ENCODE data around the gene CSPG4.
"Not testable (repeated sequence)": the region's sequence is repeated elsewhere in the genome, so short reads cannot be mapped to it uniquely, and the experiment has no call there.

Gene CSPG4

GRCh38 chr15:75723847-75724660, 11.4 kb upstream of the CSPG4 start:
- peak; percentile 42 for DNase-seq

DNA sequence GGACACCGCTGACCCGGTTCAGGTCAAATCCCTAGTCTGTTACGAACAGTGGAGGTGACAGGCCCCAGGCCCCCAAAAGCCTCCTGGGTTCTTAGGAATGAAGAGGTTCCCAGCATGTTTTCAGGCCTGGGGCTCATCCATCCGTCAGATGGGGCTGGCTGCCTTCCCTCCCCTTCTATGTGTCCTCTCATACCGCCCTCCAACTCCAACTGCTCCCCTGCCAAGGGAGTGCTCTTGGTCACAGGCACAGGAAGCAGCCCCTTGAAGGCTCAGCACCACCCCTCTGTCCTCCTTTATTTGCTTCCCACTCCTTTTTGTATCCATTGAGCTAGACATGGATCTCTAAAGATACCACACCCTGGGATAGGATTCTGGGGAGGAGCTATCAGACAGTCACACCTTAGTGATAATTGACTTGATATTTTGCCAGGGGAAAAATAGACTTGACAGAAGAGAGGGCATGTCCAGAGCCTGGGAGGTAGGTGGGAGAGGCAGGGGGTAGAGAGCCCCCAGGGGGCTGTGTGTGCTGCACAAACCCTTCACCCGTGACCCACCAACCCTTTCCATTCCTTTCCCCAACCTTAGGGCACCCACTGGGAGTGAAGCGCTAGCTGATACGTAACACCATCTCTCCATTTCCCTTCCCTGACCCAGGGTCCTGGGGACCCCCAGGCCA, 10.7 kb upstream of the CSPG4 start:
- no peak for DNase-seq

GRCh38 chr15:75721923-75722870, 9.5 kb upstream of the CSPG4 start:
- DNase-seq: no peak

DNA sequence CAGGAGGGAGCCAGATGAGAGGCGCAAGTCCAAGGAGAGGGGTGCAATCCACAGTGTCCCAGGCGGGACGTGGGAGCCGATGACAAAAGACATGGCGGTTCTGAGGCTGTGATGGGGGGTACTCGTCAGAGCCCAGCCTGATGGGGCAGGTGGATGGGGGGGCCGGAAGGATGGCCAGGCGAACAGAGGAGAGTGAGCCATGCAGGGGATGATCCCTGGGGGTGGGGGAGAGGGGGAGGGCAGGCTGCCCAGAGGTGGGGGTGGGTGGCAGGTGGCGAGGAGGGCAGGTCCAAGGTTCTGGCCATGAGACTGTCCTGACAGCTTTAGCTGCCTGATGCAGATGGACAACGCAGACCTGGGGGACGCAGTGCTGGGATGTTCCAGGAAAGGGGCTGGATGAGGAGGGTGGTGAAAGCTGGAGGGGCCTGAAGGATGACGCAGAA, 8.9 kb upstream of the CSPG4 start:
- DNase-seq: no peak

DNA sequence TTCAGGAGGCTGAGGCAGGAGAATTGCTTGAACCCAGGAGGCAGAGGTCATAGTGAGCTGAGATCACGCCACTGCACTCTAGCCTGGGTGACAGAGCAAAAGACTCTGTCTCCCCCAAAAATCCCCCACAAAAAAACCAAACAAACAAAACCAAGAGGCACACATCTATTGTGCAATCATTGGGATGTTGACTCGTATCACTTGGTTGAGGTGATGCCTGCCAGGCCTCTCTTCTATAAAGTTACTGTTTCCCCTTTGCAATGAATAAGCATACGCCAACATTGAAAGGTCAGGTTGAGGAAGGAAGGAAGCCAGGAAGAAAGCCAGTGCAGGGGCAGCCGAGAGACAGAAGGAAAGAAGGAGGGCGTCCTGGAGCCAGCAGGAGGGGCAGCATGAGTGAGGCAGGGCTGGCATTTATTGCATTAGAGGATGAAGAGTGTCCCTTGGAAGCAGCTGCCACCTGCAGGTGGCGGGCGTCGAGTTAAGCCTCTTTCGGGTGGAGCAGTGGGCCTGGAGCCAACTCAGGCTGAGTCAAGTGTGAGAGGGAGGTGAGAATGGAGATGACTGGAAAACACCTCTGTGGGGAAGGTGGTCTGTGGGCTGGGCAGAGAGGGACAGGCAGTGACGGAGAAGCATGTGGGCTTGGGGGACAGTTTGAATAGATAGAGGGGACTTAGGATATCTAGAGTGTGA, 8.3 kb upstream of the CSPG4 start:
- DNase-seq: peak; percentile 69

- DNase-seq: no peak
Measured at GRCh38 chr15:75720297-75720696, 7.6 kb upstream of the CSPG4 start.

DNA sequence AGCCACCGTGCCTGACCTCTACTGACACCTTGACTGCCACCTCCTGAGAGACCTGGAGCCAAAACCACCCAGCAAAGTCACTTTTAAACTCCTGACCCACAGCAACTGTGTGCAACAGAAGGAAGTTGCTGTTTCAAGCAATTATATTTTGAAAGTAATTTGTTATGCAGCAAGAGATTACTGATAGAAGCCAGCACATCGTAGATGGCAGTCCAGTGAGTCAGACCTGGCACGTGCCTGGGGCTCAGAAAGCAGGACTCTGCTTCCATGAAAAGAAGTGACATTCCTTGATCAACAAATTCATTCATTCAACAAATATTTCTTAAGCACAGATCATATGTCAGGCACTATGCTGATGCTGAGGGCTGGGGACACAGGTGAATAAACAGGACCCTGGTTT, 5.7 kb upstream of the CSPG4 start:
- DNase-seq: no peak

DNA sequence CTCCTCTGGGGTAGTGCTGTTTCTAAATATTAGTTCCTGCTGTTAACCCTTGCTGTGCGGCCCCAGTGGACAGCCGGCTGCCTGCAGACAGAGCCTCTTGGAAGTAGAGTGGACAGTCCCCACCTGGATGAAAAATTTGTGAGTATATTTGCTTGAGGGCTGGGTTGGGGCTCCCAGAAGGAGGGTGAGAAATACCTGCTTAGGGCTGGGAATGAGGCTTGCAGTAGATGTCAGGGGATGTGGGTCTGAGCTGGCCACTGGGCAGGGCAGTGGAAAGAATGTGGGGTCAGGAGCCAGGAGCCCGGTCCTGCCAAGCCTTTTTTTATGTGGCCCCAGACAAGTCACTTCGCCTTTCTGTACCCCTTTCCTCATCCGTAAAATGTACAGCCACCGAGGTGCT, 4.4 kb upstream of the CSPG4 start:
- not testable (repeated sequence) for DNase-seq

DNA sequence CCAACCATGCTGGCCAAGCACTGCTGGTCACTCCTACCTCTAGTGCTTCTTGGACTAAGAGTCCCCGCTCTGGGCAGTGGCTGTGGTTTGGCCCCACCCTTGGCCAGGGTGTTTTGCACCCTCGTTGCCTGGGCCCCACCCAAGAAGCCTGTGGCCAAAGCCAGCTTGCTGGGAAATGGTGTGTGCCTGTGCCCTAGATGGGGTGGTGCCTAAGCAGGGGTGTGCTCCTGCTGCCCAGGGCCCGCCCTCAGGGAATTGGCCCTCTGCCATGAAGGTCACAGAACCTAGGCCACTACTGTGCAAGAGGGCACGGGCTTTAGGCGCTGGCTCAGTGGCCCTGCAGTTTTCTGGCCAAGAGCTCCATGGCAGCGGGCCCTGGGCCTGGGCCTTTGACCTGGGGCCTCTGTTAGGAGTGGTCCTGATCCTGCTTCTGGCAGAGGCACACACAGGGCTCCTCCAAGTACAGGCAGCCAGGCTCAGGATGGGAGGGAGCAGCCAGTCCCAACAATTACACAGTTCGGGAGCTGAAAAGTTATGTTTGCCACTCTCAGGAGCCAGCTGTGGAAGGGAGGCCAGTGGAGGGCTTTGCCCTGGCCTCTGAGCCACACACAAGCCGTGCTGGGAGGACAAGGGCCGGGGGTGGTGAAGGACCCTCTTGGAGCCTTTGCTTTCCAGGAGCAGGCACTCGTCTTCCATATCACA, 3.8 kb upstream of the CSPG4 start:
- DNase-seq: not testable (repeated sequence)

DNA sequence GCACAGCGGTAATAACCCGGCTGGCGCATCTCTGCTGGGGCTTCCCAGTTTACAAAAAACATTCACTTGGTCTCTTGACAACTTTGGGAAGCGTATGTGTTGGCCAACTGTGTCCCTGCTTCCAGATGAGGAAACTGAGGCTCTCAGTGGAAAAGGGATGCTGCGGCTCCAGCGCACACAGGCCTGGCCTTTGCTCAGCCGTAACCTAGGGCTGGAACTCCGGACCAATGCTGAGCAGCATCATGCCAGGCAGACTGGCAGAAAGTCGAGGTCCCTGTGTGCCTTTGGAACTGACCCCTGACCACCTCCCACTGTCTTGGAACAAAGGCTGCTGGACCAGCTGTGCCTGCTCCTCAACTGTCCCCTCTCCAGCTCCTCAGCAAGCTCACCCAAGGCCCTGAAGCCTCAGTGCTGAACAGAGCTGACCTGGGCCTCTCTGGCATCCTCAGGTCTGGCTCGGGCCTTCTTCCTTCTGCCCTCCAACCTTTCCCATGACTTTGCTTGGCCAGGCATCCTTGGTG, 2.7 kb upstream of the CSPG4 start:
- not testable (repeated sequence) for DNase-seq

DNA sequence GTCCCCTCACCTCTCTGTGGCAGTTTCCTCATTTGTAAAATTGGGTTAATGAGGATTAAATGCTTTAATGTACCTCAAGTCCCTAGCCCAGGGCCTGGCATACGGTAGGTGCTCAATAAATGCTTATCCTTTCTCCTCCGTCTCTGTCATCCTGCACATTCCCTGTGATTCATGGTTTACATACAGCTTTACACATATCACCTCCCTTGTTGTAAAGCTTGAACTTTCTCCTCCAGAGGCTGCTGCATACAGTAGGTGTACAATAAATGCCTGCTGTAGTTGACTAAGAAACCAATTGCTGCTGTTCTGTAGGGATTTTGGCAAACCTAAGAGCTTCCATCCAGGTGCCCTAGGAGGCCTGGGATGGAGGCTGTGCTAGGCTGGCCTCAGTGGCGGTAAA, 1.5 kb upstream of the CSPG4 start:
- DNase-seq: no peak

DNA sequence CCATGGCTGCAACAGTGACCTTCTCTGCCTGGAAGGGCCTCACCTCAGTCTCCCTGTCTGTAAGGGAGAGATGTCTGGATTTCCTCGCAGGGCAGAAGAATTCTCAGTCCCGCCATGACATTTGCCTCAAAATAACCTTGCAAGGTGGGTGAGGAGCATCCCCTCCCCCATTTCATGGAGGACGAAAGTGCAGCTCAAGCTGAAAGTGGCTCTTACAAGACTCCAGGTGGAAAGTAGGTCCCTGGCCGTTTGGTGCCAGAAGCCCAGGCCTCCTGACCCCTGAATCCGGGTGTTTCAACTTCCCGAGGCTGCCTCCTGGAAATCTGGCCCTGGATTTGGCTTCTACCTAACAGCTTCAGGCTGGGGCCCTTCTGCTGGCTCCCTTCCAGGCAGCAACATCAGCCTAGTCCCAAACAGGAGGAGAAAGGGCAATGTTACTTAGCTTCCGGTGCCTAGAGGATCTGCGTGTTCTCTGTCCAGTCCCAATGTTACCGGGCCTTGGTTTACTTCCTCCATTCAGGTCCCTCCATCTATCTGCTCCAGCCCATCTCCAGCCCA, 769 bp upstream of the CSPG4 start:
- no peak for DNase-seq

- not testable (repeated sequence) for DNase-seq
Measured at GRCh38 chr15:75711495-75711894, 1.2 kb downstream of the CSPG4 start.

GRCh38 chr15:75710874-75711273, 1.8 kb downstream of the CSPG4 start:
- DNase-seq: not testable (repeated sequence)

GRCh38 chr15:75709458-75709857, 3.2 kb downstream of the CSPG4 start:
- not testable (repeated sequence) for DNase-seq

DNA sequence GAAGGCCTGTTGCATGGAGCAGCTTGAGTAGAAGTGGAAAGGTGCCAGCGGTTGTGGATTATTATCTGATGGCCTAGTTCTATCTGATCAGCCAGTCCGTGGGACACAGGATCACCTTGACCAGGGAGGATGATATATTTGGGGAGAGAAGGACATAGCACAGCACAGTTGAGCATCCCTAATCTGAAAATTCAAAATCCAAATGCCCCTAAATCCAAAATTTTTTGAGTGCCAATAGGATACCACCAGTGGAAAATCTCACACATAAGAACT, 6.0 kb downstream of the CSPG4 start:
- no peak for DNase-seq

DNA sequence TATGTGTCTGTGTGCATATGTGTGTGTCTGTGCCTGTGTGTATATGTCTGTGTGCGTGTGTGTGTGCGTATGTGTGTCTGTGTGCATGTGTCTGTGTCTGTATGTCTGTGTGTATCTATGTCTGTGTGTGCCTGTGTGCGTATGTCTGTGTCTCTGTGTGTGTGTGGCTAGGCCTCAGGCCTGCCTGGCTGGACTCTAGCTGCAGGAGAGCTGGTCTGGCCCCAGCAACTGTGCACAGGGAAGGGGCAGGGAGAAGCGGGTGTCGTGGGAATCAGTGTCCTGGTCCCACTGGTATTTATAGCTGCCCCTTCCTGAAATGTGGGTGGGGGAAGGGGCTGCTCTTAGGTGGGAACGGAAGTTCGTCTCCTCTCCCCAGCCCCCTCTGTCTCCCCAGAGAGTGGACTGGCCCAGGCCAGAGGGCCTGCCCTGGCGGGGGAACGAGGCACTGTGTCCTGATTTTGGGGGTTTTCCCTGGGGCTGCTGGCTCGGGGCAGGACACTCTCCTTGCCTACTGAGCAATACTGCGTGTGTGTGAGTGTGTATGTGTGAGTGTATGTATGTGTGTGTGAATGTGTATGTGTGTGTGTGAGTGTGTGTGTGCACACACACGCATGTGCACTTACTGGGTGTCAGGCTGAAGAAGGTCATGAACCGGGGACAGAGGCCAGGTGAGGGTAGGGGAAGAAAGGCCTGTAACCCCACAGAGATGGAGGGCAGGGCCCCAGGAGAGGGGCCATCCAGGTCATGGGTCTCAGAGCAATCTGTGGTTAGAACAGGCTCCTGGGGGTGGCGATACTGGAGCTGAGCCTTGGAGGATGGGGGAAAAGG, 6.6 kb downstream of the CSPG4 start:
- no peak for DNase-seq

DNA sequence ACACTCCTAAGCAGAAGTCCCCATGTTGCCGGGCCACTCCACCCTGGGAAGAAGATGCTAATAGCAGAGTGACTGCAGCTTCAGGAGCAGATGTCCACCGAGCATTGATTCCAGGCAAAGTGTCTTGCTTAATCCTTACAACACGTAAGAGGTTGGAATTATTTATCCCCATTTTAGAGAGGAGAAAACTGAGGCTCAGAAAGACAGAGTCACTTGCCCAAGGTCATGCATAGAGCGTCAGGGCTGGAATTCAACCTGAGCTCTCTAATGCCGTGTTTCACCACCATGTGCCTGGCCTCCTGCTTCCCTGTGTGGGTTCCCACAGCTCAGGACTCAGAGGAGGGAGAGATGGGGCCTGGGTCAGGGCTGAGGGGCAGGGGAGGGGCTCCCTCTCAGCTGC, 7.3 kb downstream of the CSPG4 start:
- not testable (repeated sequence) for DNase-seq

DNA sequence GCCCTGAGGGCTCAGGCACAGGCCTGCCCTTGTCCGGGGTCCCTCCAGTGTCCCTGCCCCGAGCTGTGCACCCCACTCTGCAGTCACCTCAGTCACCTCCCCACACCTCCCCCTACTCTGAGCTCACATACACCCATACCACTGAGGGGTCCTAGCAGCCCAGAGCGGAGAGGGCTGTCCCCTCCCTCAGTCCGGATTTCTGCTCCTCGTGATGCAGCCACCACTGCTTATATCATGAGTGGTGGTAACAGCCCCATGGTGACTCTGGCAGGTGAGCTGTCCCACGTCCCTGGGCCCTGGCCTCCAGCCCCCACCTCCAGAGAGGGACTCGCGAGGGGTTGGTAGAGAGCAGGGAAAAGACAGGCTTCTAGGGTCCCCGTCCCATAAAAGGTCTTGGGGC, 8.0 kb downstream of the CSPG4 start:
- no peak for DNase-seq

GRCh38 chr15:75704263-75704615, 8.4 kb downstream of the CSPG4 start:
- no peak for DNase-seq

Data from stimulated activated CD4-positive, alpha-beta T cell treated with anti-CD3 and anti-CD28 coated beads, Interleukin-1b, Interleukin-23, amount 100 ng/mL, for 48 hours (primary cell).